SKM-1 treated with dmso at 0.1 percent for 144 hours (cell line): Measurements from ENCODE around the gene TPPP.

Experiments used
- DNase-seq: peaks from one replicate; lab custom pipeline; 2025; ENCODE audit not compliant: unreplicated experiment; lab: John Stamatoyannopoulos, UW

The TPPP gene

GRCh38 chr5:666816-667498 is 26.2 kb downstream of the TPPP start:
- DNase-seq = no peak

- DNase-seq = no peak
Measured at GRCh38 chr5:665956-666711, 27.0 kb downstream of the TPPP start.

GRCh38 chr5:665541-665955 is 27.6 kb downstream of the TPPP start:
- DNase-seq = no peak

GRCh38 chr5:664994-665360 is 28.2 kb downstream of the TPPP start:
- DNase-seq = no peak

- no peak for DNase-seq
Measured at GRCh38 chr5:664343-664993, 28.7 kb downstream of the TPPP start.

GRCh38 chr5:663436-664342 is 29.5 kb downstream of the TPPP start:
- no peak for DNase-seq

GRCh38 chr5:662751-663435 is 30.3 kb downstream of the TPPP start:
- DNase-seq = no peak

- DNase-seq = no peak
Measured at GRCh38 chr5:661891-662750, 31.0 kb downstream of the TPPP start.

GRCh38 chr5:660491-661030 is 32.6 kb downstream of the TPPP start:
- DNase-seq = no peak

GRCh38 chr5:659496-660263 is 33.5 kb downstream of the TPPP start:
- DNase-seq = no peak

GRCh38 chr5:658103-658502 is 35.0 kb downstream of the TPPP start:
- no peak for DNase-seq

- no peak for DNase-seq
Measured at GRCh38 chr5:657570-657969, 35.6 kb downstream of the TPPP start.

- DNase-seq = no peak
Measured at GRCh38 chr5:655406-655805, 37.7 kb downstream of the TPPP start.

- no peak for DNase-seq
Measured at GRCh38 chr5:654071-654778, 38.9 kb downstream of the TPPP start.

GRCh38 chr5:652773-653350 is 40.3 kb downstream of the TPPP start:
- DNase-seq = no peak

- DNase-seq = no peak
Measured at GRCh38 chr5:652023-652515, 41.1 kb downstream of the TPPP start.

GRCh38 chr5:651296-652022 is 41.7 kb downstream of the TPPP start:
- no peak for DNase-seq
